ENCODE results near the gene SPATA2L. TPM values are rescaled to one million over a fixed set of nuclear protein-coding genes. Genes with fewer than 3 reads are reported as not detected.

SPATA2L gene
- total and polyA plus RNA-seq, 2 of the 13 experiments (the other 11 are each of a cell fraction or from before 2014, with no cell fraction given) = 9.1 to 20.7 TPM

DNA sequence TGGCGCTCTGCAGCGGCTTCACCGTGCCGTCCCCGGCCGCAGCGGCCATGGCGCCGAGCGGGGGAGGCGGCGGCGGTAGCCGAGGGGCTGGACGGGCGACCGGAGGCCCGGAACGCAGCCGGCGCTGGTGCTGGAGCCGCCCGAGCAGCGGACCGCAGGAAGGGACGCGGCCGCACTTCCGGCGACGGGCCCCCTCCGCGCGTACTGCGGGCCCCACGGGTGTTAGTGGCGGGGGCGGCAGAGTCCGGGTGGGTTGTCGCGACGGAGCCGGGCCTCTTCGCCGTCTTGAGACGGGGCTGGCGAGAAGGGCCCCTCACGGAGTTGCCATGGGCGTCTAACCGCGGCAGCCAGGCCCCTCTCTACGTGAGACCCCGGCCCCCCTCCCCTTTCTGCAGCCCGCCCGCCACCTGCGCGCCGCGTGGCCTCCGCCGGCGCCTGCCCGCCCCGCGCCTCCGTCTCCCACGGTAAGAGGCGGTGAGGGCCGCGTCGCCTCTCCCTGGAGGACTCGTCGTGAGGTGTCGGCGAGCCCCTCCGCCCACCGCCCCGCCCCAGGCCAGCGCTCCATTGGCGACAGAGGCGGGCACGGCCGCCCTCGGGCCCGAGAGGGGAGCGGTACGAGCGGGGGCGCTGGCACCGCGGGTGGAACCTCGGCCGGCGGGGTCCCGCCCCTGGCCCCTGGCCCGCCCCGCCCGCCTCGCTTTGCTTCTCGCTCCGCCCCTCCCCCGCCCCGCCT is 19.5 kb upstream of the SPATA2L start, which contains the start of the genes VPS9D1 and ZNF276 (continued):
- peak; percentile 48; the same call in 1 of the 2 replicates for TF ChIP-seq ZBTB21 (CRISPR knock-in tag; IDR thresholded peaks at IDR 0.05)
- TF ChIP-seq, protein P1, sequence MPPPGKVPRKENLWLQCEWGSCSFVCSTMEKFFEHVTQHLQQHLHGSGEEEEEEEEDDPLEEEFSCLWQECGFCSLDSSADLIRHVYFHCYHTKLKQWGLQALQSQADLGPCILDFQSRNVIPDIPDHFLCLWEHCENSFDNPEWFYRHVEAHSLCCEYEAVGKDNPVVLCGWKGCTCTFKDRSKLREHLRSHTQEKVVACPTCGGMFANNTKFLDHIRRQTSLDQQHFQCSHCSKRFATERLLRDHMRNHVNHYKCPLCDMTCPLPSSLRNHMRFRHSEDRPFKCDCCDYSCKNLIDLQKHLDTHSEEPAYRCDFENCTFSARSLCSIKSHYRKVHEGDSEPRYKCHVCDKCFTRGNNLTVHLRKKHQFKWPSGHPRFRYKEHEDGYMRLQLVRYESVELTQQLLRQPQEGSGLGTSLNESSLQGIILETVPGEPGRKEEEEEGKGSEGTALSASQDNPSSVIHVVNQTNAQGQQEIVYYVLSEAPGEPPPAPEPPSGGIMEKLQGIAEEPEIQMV (CRISPR knock-in tag; IDR thresholded peaks at IDR 0.05; ENCODE audit: low read depth) = no peak
- peak; percentile 64; the same call in 1 of the 2 replicates for TF ChIP-seq ZNF557 (CRISPR knock-in tag; IDR thresholded peaks at IDR 0.05)
- no peak for TF ChIP-seq ELF1 (CRISPR knock-in tag; IDR thresholded peaks at IDR 0.05)
- 0 out of 2 replicates have a peak, but pooled peaks have one; percentile 75 for TF ChIP-seq CC2D1A (CRISPR knock-in tag; IDR thresholded peaks at IDR 0.05)
- TF ChIP-seq ZNF83 (CRISPR knock-in tag; IDR thresholded peaks at IDR 0.05; ENCODE audit: borderline replicate concordance) = no peak
- peak; percentile 79 for TF ChIP-seq SAP130 (CRISPR knock-in tag; IDR thresholded peaks at IDR 0.05; ENCODE audit: low read depth)
- TF ChIP-seq MEIS1 (CRISPR knock-in tag; IDR thresholded peaks at IDR 0.05; ENCODE audit: borderline replicate concordance) = no peak; the same call in 1 of the 2 replicates
- peak; percentile 72; the same call in 1 of the 2 replicates for TF ChIP-seq ZNF552 (CRISPR knock-in tag; IDR thresholded peaks at IDR 0.05; ENCODE audit: borderline replicate concordance)
- peak; percentile 83 for TF ChIP-seq HNRNPK (IDR thresholded peaks at IDR 0.05; ENCODE audit: low read depth, low read length, poor library complexity, severe bottlenecking)
- TF ChIP-seq, protein P2, sequence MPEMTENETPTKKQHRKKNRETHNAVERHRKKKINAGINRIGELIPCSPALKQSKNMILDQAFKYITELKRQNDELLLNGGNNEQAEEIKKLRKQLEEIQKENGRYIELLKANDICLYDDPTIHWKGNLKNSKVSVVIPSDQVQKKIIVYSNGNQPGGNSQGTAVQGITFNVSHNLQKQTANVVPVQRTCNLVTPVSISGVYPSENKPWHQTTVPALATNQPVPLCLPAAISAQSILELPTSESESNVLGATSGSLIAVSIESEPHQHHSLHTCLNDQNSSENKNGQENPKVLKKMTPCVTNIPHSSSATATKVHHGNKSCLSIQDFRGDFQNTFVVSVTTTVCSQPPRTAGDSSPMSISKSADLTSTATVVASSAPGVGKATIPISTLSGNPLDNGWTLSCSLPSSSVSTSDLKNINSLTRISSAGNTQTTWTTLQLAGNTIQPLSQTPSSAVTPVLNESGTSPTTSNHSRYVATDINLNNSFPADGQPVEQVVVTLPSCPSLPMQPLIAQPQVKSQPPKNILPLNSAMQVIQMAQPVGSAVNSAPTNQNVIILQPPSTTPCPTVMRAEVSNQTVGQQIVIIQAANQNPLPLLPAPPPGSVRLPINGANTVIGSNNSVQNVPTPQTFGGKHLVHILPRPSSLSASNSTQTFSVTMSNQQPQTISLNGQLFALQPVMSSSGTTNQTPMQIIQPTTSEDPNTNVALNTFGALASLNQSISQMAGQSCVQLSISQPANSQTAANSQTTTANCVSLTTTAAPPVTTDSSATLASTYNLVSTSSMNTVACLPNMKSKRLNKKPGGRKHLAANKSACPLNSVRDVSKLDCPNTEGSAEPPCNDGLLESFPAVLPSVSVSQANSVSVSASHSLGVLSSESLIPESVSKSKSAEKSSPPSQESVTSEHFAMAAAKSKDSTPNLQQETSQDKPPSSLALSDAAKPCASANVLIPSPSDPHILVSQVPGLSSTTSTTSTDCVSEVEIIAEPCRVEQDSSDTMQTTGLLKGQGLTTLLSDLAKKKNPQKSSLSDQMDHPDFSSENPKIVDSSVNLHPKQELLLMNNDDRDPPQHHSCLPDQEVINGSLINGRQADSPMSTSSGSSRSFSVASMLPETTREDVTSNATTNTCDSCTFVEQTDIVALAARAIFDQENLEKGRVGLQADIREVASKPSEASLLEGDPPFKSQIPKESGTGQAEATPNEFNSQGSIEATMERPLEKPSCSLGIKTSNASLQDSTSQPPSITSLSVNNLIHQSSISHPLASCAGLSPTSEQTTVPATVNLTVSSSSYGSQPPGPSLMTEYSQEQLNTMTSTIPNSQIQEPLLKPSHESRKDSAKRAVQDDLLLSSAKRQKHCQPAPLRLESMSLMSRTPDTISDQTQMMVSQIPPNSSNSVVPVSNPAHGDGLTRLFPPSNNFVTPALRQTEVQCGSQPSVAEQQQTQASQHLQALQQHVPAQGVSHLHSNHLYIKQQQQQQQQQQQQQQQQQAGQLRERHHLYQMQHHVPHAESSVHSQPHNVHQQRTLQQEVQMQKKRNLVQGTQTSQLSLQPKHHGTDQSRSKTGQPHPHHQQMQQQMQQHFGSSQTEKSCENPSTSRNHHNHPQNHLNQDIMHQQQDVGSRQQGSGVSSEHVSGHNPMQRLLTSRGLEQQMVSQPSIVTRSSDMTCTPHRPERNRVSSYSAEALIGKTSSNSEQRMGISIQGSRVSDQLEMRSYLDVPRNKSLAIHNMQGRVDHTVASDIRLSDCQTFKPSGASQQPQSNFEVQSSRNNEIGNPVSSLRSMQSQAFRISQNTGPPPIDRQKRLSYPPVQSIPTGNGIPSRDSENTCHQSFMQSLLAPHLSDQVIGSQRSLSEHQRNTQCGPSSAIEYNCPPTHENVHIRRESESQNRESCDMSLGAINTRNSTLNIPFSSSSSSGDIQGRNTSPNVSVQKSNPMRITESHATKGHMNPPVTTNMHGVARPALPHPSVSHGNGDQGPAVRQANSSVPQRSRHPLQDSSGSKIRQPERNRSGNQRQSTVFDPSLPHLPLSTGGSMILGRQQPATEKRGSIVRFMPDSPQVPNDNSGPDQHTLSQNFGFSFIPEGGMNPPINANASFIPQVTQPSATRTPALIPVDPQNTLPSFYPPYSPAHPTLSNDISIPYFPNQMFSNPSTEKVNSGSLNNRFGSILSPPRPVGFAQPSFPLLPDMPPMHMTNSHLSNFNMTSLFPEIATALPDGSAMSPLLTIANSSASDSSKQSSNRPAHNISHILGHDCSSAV (CRISPR knock-in tag; IDR thresholded peaks at IDR 0.05; ENCODE audit: borderline replicate concordance) = 0 out of 2 replicates have a peak, but pooled peaks have one; percentile 66
- TF ChIP-seq KMT2A (CRISPR knock-in tag; IDR thresholded peaks at IDR 0.05) = peak; percentile 85; the same call in 1 of the 2 replicates
- peak; percentile 29; the same call in 1 of the 2 replicates for TF ChIP-seq MIER3 (CRISPR knock-in tag; IDR thresholded peaks at IDR 0.05; ENCODE audit: borderline replicate concordance)
- TF ChIP-seq NFE2 (CRISPR knock-in tag; IDR thresholded peaks at IDR 0.05) = no peak
- no peak for TF ChIP-seq ZMYM3 (CRISPR knock-in tag; IDR thresholded peaks at IDR 0.05)
- TF ChIP-seq ZNF354B (CRISPR knock-in tag; IDR thresholded peaks at IDR 0.05) = no peak
